SH-SY5Y (cell line): ENCODE results near the gene RNGTT.

Experiments
- GATA2 ChIP-seq: IDR thresholded peaks from 2 replicates; pipeline ENCODE4 v1.6.1; 2011; ENCODE audit warnings: mild to moderate bottlenecking, low read depth, low read length
- GATA3 ChIP-seq: IDR thresholded peaks from 2 replicates; pipeline ENCODE4 v1.6.1; 2011; ENCODE audit warnings: low read depth, mild to moderate bottlenecking, low read length, moderate library complexity

RNGTT gene

GRCh38 chr6:88665131-88665530 lies 298.3 kb downstream of the RNGTT start:
- TF ChIP-seq GATA2 (no peak), GATA3 (no peak)

- TF ChIP-seq GATA3 (no peak), GATA2 (no peak)
These were observed 299.6 kb downstream of the RNGTT start for GRCh38 chr6:88663801-88664200.

GRCh38 chr6:88662653-88663174 lies 300.7 kb downstream of the RNGTT start:
- TF ChIP-seq GATA2 (no peak), GATA3 (no peak)

DNA sequence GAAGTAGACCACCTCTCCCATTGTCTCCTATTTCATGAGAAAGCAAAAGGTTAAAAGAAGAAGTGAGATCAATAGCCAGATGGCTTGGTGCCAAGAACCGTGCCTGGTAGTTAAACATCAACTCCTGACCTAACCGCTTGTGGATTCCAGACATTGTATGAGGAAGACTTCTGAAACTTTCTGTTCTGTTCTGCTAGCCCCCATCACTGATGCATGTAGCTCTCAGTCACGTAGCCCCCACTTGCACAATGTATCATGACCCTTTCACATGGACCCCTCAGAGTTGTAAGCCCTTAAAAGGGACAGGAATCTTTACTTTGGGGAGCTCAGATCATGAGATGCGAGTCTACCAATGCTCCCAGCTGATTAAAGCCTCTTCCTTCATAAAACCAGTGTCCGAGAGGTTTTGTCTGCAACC lies 301.2 kb downstream of the RNGTT start:
- TF ChIP-seq GATA2 (no peak), GATA3 (no peak)

GRCh38 chr6:88661136-88661535 lies 302.3 kb downstream of the RNGTT start:
- TF ChIP-seq GATA2 (no peak), GATA3 (no peak)

DNA sequence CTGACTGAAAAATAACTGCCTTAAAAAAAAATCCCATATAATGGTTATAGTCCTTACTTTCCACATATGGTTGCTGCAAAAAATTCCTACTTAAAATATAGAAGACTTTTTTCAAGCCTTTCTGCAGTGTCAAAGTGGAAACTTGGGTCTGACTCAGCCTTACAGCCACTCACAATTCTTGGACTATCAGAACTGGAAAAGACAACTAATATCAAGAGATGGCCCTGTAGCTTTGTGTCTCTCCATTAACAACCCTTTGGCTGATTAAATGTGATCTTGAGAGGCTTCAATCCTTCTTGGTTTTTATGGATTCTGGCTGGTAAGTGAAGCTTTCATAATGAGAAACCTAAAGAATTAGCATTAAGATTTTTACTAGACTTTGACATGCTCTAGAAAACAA lies 307.8 kb downstream of the RNGTT start:
- no peak for TF ChIP-seq GATA3

DNA sequence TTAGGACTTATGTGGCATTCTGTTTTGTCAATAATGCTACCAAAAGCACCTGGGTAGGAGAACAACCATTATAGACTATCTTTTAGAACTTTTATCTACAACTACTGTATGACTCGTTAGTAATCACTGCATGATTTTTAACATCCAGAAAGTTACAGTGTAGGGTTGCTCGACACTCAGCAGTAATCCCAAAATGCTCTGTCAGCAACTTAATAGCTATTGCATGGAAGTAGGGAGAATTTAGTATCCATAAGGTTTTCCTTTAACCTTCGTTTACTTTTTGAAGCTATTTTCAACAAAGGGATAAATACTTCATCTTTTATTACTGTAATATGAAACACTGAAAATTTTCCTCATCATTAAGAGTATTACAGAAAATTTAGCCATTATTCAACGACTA lies 309.5 kb downstream of the RNGTT start:
- no peak for TF ChIP-seq GATA3
- TF ChIP-seq GATA2, result no peak

DNA sequence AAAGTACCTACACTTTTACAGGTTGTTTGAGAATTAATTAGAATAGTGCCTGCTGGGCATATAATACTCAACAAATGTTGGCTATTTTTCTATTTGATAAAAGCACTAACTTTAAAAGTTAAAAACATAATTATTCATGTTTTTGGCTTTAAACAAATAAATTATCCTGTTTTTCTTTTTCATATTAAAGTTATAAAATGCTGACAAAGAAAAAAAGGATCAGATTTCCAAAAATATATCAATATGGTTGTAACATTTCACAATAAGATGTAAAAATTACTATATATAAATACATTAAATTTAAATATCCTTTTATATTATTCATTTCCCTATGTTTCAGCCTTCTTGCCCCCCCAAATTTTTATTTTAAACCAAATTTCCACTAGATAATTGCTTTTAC lies 312.0 kb downstream of the RNGTT start:
- TF ChIP-seq GATA2 (no peak), GATA3 (no peak)

- TF ChIP-seq GATA2, result no peak
- no peak for TF ChIP-seq GATA3
These were observed 312.4 kb downstream of the RNGTT start for GRCh38 chr6:88650979-88651378.

DNA sequence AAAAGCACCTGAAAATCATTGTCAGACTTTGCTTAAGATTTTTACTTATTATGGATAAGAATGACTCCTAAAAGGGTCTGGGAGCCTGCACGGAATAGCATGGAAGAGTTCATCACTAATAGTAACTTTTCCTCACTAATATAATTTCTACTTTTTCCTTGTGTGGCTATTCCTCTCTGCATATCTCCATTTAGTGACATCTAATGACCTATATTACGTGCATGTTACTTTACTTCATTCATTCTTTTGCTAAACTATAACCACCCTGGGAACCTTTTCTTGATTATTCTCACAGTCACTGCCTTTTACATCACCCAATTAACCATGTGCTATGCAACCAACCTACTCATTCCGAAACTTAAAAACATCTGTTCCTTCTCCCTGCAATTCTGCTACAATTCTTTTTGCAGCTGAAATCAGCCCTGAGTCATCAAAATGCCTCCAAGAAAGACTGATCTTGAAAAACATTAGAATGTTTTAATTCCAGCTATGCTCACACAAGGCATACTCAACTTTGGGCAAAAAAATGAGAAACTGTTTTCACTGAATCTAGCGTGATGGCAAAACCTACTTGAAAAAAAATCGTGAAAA lies 313.3 kb downstream of the RNGTT start:
- TF ChIP-seq GATA3 (no peak), GATA2 (no peak)

- TF ChIP-seq GATA2, result no peak
- no peak for TF ChIP-seq GATA3
These were observed 322.1 kb downstream of the RNGTT start for GRCh38 chr6:88641178-88641903.

GRCh38 chr6:88637761-88638545 lies 325.5 kb downstream of the RNGTT start:
- TF ChIP-seq GATA3, result no peak
- no peak for TF ChIP-seq GATA2

GRCh38 chr6:88636871-88637270 lies 326.5 kb downstream of the RNGTT start:
- TF ChIP-seq GATA2 (no peak), GATA3 (no peak)

DNA sequence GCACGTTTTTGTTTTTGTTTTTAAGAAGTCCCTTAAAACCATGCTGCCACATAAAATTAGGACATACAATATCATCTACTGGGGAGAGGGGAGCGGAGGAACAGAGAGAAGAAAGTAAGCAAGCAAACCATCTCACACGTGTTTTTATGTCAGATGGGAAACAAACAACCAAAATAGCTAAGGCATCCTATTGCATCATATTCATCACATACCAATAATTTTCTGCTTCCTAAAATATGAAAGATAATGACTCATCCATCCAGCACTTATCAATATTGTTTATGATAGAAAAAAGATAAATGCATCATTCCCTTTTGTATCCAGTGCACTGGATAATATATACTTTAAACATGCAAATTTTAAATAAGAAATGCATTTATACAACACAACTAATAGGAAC lies 329.6 kb downstream of the RNGTT start:
- TF ChIP-seq GATA2 (no peak), GATA3 (no peak)
